Fibroblast of the aortic adventitia (primary cell): ENCODE data around the gene CTCFL. TPM values are rescaled to one million over a fixed set of nuclear protein-coding genes. Genes with fewer than 3 reads are reported as not detected.

Experiments
- DNase-seq: peaks from one replicate; pipeline ENCODE4 v3.0.0-alpha.2; 2010; ENCODE audit warnings: low read depth
- H3K4me3 ChIP-seq: 2 replicates; pipeline ENCODE4 v1.5.1; 2011; ENCODE audit warnings: low read depth, mild to moderate bottlenecking, control low read depth, low read length, moderate library complexity
- total RNA-seq: library from RNA; depleted of rRNA; stranded (reverse); fragments of >200 nt; gene quantifications from 2 replicates; pipeline ENCODE4 v1.2.3, GENCODE V29; 2012; ENCODE audit warnings: low replicate concordance
- TF ChIP-seq, protein P1 (sequence below): IDR thresholded peaks from 2 replicates; pipeline ENCODE4 v1.5.1; 2011; ENCODE audit warnings: mild to moderate bottlenecking, low read length, control low read depth, inconsistent platforms; ENCODE audit not compliant: insufficient read depth

Gene CTCFL, protein sequence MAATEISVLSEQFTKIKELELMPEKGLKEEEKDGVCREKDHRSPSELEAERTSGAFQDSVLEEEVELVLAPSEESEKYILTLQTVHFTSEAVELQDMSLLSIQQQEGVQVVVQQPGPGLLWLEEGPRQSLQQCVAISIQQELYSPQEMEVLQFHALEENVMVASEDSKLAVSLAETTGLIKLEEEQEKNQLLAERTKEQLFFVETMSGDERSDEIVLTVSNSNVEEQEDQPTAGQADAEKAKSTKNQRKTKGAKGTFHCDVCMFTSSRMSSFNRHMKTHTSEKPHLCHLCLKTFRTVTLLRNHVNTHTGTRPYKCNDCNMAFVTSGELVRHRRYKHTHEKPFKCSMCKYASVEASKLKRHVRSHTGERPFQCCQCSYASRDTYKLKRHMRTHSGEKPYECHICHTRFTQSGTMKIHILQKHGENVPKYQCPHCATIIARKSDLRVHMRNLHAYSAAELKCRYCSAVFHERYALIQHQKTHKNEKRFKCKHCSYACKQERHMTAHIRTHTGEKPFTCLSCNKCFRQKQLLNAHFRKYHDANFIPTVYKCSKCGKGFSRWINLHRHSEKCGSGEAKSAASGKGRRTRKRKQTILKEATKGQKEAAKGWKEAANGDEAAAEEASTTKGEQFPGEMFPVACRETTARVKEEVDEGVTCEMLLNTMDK
- total RNA-seq: not detected in 2 replicates

DNA sequence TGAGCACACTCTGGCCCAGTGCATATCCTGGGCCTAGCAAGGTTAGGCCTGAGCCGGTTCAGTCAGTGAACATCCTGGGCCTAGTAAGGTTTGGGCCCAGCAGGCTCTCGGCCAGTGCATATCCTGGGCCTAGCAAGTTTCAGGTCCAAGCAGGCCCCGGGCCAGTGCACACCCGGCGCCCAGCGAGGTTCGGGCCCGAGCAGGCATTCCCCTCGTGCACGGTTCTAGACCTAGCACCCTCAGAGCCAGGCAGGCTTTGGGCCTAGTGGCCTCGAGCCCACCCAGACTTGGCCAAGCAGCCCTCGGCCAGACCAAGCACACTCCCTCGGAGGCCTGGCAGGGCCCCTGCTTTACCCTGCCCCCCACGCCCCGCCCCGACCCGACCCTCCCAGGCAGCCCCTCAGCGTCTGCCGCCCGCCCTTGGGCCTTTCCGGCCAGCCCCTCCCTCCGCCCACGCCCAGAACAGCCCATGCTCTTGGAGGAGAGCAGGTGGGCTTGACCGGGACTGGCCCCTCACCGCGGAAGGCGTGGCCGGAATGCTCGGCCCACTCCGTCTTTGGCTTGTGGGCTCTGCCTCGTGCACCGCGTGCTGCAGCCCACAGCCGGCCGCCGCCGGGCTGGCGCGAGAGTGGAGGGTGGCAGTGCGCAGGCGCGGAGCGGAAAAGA is at the start of gene CTCFL:
Gene CTCFL, minus strand, starts transcription at position 630 of the 666 bp plus-strand sequence. CDS start 935 bp downstream, outside the sequence.
- DNase-seq: no peak
- TF ChIP-seq, protein P1, sequence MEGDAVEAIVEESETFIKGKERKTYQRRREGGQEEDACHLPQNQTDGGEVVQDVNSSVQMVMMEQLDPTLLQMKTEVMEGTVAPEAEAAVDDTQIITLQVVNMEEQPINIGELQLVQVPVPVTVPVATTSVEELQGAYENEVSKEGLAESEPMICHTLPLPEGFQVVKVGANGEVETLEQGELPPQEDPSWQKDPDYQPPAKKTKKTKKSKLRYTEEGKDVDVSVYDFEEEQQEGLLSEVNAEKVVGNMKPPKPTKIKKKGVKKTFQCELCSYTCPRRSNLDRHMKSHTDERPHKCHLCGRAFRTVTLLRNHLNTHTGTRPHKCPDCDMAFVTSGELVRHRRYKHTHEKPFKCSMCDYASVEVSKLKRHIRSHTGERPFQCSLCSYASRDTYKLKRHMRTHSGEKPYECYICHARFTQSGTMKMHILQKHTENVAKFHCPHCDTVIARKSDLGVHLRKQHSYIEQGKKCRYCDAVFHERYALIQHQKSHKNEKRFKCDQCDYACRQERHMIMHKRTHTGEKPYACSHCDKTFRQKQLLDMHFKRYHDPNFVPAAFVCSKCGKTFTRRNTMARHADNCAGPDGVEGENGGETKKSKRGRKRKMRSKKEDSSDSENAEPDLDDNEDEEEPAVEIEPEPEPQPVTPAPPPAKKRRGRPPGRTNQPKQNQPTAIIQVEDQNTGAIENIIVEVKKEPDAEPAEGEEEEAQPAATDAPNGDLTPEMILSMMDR: no peak
- no peak within 1 kb of the TSS for H3K4me3 ChIP-seq

DNA sequence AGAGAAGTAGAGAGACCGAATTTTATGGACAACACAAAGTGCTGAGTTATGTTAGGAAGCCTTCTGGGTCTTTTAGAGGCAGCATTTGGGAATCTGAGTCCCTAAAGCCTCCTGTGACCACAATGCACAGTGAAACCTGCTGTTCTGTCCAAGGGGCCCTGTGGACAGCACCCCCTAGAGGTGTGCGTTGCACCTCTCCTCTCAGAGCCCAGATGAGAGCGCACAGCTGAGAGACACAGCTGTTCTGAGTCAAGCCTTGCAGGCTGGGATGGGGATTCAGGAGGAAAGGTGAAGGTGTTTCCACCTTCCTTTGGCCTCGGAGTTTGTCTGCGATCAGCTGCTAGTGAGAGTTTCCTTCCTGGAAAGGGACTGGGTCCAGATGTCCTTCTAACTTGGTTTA is 49.0 kb upstream of the CTCFL start:
- no peak overlapping the region for H3K4me3 ChIP-seq
- DNase-seq: no peak
- TF ChIP-seq, protein P1: no peak

DNA sequence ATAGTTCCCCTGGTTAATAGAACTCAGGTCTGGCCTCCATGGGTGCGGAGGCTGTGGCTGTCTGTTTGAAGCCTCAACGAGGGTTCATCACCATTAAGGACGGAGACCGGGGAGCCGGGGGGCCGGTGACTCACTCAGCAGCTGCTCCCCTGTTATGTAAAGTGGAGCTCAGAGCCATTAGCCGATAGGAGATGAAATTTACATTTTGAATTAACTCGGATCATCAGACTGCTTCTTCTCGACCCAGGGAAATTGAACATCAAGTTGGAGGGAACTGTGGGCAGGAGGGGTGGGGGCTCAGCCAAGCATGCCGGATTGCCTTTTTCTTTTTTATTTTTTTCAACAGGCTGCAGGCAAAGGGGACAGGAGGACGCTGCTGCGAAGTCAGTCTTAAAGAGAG is 48.3 kb upstream of the CTCFL start:
- no peak overlapping the region for H3K4me3 ChIP-seq
- TF ChIP-seq, protein P1: no peak
- no peak for DNase-seq

DNA sequence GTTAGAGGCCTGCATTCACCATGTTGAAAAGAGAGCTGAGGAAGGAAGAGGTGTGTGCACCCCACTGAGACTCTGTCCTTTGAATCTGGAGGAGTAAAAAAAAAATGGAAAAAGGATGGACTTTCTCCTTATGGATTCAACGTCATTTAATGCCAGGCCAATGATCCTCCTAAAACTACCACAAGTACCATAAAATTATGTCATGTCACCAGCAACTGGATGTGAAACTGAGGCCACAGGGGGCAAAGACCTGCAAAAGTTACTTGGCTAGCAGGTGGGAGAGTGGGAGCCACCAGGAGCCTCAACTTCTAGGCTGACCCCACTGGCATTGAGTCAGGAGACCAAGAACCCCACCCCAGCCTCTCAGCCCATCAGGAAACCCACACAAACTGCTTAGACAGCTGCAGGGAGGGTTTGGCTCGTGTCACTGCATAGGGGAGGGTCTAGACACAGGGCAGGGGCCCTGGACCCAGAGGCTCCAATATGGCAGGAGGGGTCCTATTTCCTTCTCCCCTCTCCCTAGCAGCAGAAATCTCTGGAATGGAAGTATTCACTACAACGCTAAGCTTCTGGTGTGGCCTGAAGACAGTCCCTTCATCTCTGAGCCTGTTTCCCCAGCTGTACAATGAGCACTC is 47.0 kb upstream of the CTCFL start:
- TF ChIP-seq, protein P1: no peak
- DNase-seq: no peak

DNA sequence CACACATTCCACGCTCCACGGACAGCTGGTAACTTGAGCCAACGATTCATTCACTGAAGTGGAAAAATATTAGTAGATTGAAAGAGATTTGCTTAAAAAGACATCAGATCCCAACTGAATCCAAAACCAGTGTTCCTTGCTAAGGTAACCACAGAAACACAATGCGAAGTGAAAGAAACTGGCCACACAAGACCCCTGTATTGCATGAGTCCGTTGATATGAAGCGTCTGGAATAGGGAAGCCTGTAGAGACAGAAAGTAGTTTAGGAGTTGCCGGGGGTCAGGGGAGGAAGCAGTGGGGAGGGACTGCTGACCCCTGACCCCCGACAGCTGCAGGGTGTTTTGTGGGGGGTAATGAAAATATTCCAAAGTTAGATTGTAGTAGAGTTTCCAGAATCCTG is 46.0 kb upstream of the CTCFL start:
- no peak overlapping the region for H3K4me3 ChIP-seq
- TF ChIP-seq, protein P1: no peak
- no peak for DNase-seq

More for the DNA sequence above, 47.0 kb upstream of the CTCFL start:
- H3K4me3 ChIP-seq: no peak overlapping the region

DNA sequence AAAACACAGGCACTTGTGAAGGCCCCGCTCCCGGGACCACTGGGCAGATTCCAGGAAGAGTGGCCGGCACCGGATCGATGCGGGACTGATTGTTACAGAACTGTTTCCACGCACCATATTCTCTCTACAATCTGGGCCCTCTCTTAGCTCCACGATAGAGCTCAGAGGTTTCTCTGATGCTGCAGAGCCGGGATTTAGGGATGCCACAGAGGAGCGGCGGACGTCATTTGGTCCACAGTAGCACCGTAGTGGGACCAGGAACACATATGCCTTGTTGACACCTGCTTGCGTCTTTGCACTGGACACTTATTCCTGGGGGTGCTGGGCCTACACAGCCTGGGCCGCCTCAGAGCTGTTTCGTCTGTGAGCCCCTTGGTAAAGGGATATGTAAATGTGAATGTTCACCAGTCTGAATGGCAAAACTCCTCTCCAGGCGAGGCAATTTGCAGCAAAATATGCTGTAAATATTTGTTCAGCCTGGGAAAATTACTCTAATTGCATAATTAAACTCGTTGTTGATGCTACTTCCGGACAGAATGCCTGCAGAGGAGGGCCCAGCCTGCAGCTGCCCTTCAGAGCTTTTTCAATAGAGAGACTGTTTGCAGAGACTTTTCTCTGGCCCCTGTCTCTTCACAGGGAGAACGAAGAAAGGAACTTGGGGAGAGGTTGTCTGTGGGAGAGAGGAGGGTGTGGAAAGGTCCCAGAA is 45.4 kb upstream of the CTCFL start:
- DNase-seq: no peak
- TF ChIP-seq, protein P1: no peak
- H3K4me3 ChIP-seq: no peak overlapping the region
